HG02763 (cell line): ENCODE data around the gene FOXC2.

ENCODE experiments used
- ATAC-seq: cut with Tn5 transposase; IDR thresholded peaks from one replicate; pipeline ENCODE4 v1.9.1; 2021; ENCODE audit warnings: mild to moderate bottlenecking, moderate library complexity; ENCODE audit not compliant: unreplicated experiment

FOXC2 gene

GRCh38 chr16:86554917-86555703, 11.5 kb upstream of the FOXC2 start, which contains the start of gene MTHFSD:
TSS of gene MTHFSD (minus strand) at chr16:86555235. CDS start at chr16:86555184, 51 bp downstream.
- ATAC-seq = peak; percentile 93

- ATAC-seq = no peak
Observed at GRCh38 chr16:86555704-86556075, 10.9 kb upstream of the FOXC2 start.

- ATAC-seq = no peak
Observed at GRCh38 chr16:86556576-86556975, 10.1 kb upstream of the FOXC2 start.

DNA sequence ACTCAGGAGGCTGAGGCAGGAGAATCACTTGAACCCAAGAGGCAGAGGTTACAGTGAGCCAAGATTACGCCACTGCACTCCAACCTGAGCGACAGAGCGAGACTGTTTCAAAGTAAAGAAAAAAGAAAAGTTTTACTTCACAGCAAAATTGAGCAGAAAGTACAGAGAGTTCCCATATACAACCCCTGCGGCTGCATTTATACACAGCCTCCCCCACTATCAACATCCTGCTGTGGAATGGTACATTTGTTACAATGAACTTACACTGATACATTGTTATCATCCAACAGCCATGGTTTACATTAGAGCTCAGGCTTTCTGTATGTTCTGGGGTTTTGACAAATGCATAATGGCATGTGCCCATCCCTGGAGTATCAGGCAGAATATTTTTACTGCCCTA, 9.0 kb upstream of the FOXC2 start:
- no peak for ATAC-seq

DNA sequence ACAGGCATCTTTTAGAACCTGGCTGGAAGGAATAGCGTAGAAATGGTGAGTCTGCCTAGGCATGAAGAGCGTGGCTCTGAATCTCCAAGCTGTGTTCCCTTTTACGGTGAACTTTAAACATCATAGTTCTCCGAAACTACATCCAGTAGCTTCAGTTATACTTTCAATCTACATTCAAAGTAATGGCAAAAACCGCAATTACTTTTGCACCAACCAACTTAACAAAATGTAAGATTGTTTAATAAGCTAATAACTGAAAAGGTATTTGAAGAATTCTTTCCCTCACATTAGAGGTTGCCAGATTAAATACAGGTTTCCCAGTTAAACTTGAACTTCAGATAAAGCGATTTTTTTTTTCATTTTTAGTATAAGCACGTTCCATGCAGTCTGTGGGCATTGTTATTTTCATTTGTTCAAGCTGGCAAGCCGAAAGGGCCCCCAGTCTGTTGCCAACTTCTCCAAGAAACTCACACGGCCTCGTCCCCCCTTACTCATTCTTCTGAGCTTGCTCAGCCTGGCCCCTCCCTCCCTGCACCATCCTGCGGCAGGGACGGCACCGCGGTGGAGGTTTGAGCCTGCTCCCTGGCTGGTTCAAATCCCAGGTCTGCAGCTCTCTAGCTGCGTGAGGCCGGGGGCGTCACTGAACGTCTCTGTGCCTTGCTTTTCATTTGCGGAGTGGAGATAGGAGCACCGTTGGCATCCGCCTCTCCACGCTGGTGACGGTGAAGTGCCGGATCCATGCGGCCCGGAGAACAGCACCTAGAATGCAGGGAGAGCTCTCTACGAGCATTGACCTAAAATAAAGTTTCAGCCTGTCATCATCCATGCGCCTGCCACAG, 8.1 kb upstream of the FOXC2 start:
- ATAC-seq = no peak

- ATAC-seq = no peak
Observed at GRCh38 chr16:86559802-86560305, 6.8 kb upstream of the FOXC2 start.

DNA sequence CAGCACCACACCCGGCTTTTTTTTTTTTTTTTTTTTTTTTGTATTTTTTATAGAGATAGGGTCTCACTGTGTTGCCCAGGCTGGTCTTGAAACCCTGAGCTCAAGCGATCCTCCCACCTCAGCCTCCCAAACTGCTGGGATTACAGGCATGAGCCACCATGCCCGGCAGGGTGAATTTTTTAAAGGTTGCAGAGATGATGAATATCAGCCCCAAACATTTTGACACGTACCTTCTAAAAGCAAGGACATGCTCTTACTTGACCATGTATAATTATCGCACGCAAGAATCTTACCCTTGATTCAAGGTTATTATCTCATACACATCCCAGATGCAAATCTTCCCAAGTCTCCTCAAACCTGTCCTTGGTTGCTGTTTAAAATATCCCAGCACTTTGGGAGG, 4.3 kb upstream of the FOXC2 start:
- ATAC-seq = no peak

DNA sequence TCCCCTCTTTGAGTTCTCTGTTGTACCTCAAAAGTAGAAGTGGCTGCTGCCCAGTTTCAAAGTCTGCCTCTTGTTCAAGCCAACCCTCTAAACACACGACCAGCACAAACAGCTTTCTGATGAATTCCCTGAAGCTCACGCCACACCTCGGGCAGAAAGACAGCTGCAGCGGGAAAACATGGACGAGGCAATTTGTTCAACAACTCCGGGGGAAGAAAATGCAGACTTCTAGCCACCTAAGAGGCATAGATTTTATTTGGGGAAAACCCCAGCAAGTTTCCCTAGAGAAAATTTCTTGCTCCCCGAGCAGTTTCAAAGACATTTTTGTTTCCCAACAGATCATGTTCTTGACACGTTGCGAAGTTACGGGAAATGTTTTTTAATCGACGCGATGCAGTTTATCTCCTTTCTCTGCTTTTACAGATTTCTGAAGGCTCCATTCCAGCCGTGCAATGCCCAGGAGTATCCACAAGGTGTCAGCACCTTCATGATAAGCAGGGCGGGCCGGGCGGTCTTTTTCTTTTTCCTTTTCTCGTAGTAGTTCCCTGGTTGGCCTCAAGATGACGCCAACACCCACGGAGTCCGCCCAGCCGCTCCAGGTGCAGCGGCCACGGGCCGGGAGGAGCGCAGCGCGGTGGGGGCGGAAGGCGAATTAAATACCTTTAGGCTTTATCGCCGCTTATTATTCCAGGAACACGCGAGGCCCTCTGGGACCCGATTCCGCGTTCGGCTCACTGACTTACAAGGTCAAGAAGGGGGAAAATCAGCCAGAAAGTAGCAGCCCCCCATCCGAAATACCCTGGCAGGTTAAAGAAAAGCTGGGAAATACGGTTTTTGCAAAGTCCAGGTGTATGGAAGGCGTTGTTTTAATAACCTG, 2.9 kb upstream of the FOXC2 start:
- ATAC-seq = peak; percentile 68

DNA sequence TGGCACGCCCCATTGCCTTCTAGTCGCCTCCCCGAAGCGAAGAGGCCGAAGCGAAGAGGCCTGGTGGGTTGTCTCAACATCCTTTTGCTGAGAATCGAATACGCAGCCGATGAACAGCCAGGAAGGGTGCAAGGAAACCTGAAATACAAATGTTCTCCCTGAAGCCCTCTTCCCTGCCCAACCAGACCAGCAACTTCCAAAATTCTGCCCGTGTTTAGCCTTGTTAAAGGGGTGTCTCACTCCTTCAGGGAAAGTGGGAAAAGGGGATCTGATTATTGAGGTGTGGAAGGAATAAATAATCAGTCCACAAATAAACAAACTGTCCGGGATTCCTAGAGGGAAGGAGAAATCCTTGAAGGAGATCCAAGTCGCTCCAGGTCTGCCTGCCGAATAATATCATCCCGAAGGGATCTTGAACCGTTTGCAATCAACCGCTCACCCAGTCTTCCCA, 1.4 kb upstream of the FOXC2 start:
- ATAC-seq = no peak

- ATAC-seq = no peak
Observed at GRCh38 chr16:86565644-86566511, 751 bp upstream of the FOXC2 start.

GRCh38 chr16:86566966-86567700, 504 bp downstream of the FOXC2 start:
- no peak for ATAC-seq

DNA sequence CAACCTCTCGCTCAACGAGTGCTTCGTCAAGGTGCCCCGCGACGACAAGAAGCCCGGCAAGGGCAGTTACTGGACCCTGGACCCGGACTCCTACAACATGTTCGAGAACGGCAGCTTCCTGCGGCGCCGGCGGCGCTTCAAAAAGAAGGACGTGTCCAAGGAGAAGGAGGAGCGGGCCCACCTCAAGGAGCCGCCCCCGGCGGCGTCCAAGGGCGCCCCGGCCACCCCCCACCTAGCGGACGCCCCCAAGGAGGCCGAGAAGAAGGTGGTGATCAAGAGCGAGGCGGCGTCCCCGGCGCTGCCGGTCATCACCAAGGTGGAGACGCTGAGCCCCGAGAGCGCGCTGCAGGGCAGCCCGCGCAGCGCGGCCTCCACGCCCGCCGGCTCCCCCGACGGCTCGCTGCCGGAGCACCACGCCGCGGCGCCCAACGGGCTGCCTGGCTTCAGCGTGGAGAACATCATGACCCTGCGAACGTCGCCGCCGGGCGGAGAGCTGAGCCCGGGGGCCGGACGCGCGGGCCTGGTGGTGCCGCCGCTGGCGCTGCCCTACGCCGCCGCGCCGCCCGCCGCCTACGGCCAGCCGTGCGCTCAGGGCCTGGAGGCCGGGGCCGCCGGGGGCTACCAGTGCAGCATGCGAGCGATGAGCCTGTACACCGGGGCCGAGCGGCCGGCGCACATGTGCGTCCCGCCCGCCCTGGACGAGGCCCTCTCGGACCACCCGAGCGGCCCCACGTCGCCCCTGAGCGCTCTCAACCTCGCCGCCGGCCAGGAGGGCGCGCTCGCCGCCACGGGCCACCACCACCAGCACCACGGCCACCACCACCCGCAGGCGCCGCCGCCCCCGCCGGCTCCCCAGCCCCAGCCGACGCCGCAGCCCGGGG, 1.3 kb downstream of the FOXC2 start:
- ATAC-seq = no peak

GRCh38 chr16:86568677-86569623, 2.3 kb downstream of the FOXC2 start:
- ATAC-seq = no peak

GRCh38 chr16:86569701-86570447, 3.2 kb downstream of the FOXC2 start:
- no peak for ATAC-seq

GRCh38 chr16:86570558-86571529, 4.2 kb downstream of the FOXC2 start:
- no peak for ATAC-seq
